ENCODE measurements around the gene CCDC134. TPM values are rescaled to one million over a fixed set of nuclear protein-coding genes. Genes with fewer than 3 reads are reported as not detected.

The CCDC134 gene
- total and polyA plus RNA-seq, 2 donors (not counting 3 experiments of a cell fraction or from before 2014, with no cell fraction given) = 4.5 to 8.4 TPM

GRCh38 chr22:41826430-41827383 lies 26.2 kb downstream of the CCDC134 start:
- FAIRE-seq (no peak), DNase-seq (ENCODE audit: low read depth, low spot score) (no peak)
- POLR2A ChIA-PET = no interaction called here
- H3K79me2 ChIP-seq (ENCODE audit: control insufficient read depth, insufficient read depth, low read length) = no peaks in the 10 kb centered on the region
- H3K9me1 ChIP-seq (replicated peaks; ENCODE audit: control insufficient read depth, extremely low read depth, insufficient read depth, low read length) = no peaks in the 10 kb centered on the region
- intact Hi-C loops (cut with micrococcal nuclease) (no loop called here), dilution Hi-C loops (cut with MboI; ENCODE audit: extremely low pct_ligation_motif_present, low sequenced_read_pairs) (no loop called here)
- no peak overlapping the region for H3K27ac ChIP-seq (ENCODE audit: insufficient read depth, low read depth, low read length)
- no TSS peak for BruUV-seq (replicated peaks)
- peaks cover 4% of the 10 kb centered on the region for H3K4me1 ChIP-seq (ENCODE audit: control insufficient read depth, extremely low read depth, insufficient read depth, low read length)
- CTCF ChIA-PET = interaction anchor here (0.9 to 2.2 kb wide), 8 partner anchors 8 to 130 kb away, joined by 3 to 19 read pairs (median 4); no protein-coding TSS in a partner anchor
- no peaks in the 10 kb centered on the region for H3K27me3 ChIP-seq (ENCODE audit: control insufficient read depth in 2 of 2, insufficient read depth in 2 of 2, low read length in 2 of 2)
- H3K9ac ChIP-seq (replicated peaks; ENCODE audit: extremely low read depth, insufficient read depth, low read length) = no peak overlapping the region
- H2AFZ ChIP-seq (ENCODE audit: low read depth, low read length) = no peak overlapping the region
- no peak overlapping the region for H3K4me2 ChIP-seq (ENCODE audit: insufficient read depth, low read length)
- no peaks in the 10 kb centered on the region for H3K36me3 ChIP-seq (ENCODE audit: control insufficient read depth in 2 of 2, extremely low read depth in 1 of 2, insufficient read depth in 2 of 2, low read length in 2 of 2)
- TF ChIP-seq POLR2AphosphoS5 (IDR thresholded peaks at IDR 0.05; ENCODE audit: insufficient read depth, low read depth, low read length) (no peak), JUN (IDR thresholded peaks at IDR 0.05; ENCODE audit: borderline replicate concordance, insufficient read depth, insufficient read length, low read depth) (no peak), EZH2 (IDR thresholded peaks at IDR 0.05; ENCODE audit: borderline replicate concordance, low read depth, low read length, severe bottlenecking) (no peak), GATA2 (IDR thresholded peaks at IDR 0.05; ENCODE audit: insufficient read depth, insufficient read length, low read depth, low read length) (no peak), POLR2A (IDR thresholded peaks at IDR 0.05; ENCODE audit: low read depth, low read length) (no peak)
- TF ChIP-seq, protein P1, sequence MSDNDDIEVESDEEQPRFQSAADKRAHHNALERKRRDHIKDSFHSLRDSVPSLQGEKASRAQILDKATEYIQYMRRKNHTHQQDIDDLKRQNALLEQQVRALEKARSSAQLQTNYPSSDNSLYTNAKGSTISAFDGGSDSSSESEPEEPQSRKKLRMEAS (IDR thresholded peaks at IDR 0.05; ENCODE audit: insufficient read depth, insufficient read length) = no peak
- no peaks in the 10 kb centered on the region for H4K20me1 ChIP-seq (replicated peaks; ENCODE audit: control insufficient read depth, extremely low read depth, insufficient read depth, low read length)
- H3K4me3 ChIP-seq (replicated peaks in 1 of 3; ENCODE audit: insufficient read depth in 1 of 3, low read depth in 1 of 3, low read length in 3 of 3) = no peak overlapping the region
- H3K9me3 ChIP-seq (replicated peaks; ENCODE audit: control insufficient read depth, insufficient read depth, low read length) = no peaks in the 10 kb centered on the region
